RPMI7951 (cell line): ENCODE measurements around the gene THRB. TPM values are rescaled to one million over a fixed set of nuclear protein-coding genes. Genes with fewer than 3 reads are reported as not detected.
"Not testable (repeated sequence)": the region's sequence is repeated elsewhere in the genome, so short reads cannot be mapped to it uniquely, and the experiment has no call there.

Source experiments
- DNase-seq: peaks from one replicate; pipeline ENCODE4 v3.0.0-alpha.2; 2012; ENCODE audit warnings: low read depth
- total RNA-seq: library from RNA; depleted of rRNA; stranded (reverse); fragments of >200 nt; shearing (Covaris generic); gene quantifications from 2 replicates; pipeline ENCODE4 v1.2.3, GENCODE V29; 2014

THRB gene
- total RNA-seq, 1 experiment from 2014 or later: 0.24 TPM

DNA sequence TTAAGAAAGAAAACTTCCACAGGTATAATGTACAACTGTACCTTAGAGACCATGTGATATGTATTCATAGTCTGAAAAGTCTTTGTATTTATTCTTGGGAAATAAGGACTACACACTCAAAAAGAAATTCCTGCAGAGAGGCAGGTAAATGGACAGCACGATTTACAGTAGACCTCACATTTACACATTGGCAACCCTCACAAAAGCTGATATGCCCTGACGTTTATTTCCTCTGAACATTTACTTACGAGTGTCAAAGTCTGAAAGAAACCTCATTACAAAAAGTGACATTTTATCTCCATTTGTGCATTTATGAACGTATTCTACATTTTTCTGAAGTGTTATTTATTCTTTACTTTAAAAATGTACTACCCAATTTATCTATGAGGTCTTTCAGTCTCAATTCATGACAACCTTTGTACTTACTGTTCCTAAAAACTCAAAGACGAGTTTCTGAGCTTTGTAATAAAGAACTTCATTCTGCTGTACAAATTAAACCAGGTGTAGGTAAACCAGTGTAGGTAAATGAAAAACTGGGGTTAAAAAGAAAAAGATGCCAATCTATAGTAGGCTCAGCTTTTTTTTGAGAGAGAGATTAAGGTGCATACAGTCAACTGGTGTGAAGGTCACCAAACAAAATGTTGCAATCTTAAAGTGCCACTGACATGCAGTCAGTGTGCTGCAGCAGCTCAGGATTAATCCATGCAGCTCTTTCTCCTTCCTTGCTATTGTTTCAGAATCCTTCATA is 44.3 kb downstream of the THRB start:
- no peak for DNase-seq

DNA sequence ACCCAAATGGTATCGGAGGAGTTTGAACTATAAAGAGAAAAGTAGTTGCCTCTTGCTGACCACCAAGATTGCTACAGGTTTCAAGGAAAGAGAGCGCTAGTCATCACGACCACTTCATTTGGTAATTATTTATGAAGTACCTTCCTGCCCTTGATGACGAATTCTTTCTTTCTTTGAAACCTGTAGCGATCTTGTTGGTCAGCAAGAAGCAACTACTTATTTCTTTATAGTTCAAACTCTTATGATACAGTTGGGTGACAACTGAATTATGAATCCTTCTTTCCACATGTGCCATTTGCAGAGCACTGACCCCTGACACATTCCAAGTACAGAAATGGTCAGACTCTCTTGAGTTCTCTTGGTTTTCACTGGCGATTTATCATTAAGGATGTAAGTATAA is 46.8 kb downstream of the THRB start:
- no peak for DNase-seq

DNA sequence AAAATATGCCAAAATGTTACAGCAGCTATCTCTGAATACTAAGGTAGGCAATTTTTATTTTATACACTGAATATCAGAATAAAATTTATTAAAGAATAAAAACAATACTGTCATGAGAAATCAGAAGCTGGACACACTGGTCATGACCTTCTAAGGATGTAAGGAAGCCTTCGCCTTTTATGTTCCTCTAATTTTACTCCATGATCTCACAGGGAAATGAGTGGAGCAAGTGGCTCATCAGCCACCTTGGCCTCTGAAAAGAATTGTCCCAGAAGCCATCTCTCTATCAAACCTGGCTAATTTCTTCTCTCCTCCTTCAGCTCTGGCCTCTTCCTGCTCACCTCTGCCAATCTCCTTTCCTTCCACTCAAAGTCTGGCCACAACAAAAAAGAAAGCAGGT is 48.6 kb downstream of the THRB start:
- DNase-seq: no peak

DNA sequence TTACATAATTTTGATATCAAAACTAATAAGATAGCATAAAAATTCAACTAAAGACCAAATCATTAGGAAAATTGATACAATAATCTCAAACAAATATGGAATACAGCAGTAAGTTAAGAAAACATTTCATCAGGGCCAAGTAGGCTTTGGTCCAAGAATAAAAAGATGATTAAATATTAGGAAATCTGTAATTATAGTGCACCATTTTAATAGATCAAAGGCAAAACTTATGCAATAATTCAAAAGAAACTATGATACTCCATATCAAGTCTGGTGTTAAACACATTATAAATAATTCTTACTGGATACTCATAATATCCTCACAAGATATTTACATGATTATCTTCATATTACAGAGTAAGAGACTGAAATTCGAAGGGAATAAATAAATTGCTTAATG is 51.2 kb downstream of the THRB start:
- no peak for DNase-seq

DNA sequence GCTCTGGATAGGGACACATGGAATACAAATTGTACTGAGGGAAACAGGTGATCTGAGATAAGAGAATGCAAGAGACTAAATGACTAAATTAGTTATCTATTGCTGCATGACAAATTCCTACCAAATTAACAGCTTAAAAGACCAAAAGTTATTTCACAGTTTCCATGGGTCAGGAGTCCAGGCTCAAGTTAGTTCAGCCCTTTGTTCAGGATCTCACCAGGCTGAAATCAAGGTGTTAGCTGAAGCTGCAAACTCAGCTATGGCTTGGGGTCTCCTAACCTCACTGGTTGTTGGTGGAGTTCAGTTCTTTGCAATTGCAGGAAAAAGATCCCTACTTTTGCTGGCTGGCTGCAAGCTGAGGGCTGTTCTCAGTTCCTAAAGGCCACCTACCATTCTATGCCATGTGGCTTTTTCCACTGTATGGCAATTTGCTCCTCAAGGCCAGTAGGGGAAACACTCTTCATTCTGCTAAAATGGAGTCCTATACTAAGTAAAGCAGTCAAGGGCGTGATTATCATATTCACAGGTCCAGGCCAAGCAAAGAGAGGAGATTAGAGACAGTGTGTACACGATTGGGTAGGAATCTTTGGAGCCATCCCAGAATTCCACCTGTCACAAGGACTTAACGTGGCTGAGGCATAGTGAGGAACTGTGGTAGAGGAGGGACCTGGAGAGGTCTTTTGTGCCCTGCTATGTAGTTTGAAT is 53.7 kb downstream of the THRB start:
- no peak for DNase-seq

DNA sequence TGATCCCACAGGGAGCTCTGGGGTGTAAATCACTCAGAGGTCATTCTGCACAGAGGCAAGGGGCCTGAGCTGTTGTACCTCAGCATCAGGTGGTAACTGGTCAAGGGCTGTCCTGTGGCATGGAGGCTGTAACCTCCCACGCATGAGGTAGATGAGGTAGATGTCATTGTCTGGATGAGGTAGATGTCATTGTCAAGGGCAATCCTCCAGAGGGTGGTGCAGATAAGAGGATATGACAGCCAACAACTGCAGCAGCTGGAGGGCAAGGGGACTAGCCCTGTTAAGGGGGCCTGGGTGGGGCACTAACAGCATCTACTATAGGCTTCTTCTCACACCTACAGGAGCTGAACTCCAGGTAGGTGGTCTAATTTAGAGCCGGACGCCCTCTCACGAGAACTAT is 55.6 kb downstream of the THRB start:
- DNase-seq: no peak

DNA sequence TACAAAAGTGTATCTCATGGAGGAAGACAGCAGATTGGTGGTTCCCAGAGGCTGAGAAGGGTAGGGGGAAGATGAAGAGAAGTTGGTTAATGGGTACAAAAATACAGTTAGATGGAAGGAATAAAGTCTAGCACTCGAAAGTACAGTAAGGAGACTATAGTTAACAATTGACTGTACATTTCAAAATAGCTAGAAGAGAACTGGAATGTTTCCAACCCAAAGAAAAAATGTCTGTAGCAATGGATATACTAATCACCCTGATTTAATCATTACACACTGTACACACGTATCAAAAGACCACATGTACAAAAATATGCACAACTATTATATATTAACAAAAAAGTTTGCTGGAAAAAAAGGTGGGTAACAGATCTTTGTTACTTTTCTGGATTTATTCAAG is 57.3 kb downstream of the THRB start:
- DNase-seq: no peak

DNA sequence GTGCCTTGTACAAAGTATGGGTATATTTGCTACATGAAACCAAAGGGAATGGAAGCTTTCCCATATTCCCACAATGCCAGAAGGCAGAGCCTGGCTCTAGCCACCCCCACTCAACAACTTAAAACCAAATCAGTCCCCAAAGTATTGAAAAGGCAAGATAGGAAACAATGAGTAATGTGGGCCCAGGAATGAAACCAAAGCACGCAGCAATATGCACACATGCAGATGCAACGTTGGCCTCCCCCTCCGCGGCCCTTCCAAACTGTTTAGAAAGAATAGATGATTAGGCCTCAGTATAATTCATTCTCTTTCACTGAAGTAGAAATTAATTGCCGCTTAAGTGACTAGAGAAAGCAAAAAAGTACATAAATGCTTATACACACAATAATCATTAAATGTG is 59.1 kb downstream of the THRB start:
- peak; percentile 8 for DNase-seq

DNA sequence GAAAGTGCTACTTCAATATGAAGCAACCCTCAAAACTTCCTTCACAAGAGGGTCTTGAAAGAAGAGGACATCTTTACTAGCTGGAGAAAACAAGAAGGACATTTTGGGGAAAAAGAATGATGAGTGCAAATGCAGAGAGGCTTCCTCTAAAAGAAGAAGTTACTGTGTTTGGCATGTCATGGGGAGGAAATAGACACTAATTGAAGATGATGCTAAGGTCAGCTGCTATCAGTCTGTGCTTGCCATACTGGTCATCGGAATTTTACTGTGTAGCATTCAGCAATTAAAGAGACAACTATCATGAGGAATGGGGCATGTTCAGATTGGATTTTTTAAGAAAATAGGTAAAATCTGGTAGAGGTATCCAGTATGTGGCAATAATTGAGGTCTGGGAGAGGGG is 60.0 kb downstream of the THRB start:
- DNase-seq: no peak

DNA sequence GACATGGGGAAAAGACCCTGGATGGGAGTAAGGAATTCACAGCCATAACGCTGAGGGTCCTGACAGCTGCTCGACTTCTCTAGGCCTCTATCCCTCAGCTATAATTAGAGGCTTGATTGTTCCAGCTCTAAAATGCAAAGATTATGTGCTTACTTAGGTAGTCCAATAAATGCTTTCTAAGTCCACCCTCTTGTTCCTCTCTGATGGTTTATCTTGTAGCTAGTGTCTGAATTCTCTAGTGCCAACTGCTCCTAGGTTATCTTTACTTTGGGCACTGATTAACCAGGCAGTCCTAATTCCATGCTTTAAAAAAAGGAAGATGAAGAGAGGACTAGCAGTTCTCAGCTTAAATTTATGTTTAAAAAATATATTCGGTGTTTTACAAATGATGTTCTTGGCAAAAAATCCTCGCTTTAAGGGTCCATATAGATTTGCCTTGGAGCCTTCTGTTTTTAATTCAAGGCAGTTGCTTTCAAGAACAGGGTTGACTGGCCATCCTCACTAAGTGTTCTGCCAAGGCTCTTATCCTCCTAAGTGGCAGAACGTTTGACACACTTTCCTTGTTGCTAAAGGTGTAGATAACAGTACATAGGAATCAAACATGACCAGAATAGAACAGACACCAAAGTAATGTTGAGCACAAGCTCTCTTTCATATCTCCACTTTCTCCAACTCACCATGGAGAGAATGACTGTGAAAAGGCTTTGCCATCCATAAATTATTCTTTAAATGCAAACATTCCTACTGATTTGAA is 60.6 kb downstream of the THRB start:
- no peak for DNase-seq

DNA sequence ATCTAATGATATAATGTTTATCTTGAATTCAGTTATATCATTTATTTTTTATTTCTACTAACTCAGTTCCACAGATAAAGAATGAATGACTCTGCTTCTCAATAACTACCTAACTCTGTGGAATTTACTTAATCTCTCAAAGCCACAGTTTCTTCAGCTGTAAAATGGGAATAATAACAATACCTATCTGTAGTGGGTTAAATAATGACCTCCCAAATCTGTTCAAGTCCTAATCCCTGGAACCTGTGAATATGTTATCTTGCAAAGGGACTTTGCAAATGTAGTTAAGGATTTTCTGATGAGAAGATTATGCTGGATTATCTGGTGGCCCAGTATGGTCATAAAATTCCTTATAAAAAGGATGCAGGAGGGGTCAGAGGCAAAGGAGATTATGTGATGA is 61.7 kb downstream of the THRB start:
- no peak for DNase-seq

DNA sequence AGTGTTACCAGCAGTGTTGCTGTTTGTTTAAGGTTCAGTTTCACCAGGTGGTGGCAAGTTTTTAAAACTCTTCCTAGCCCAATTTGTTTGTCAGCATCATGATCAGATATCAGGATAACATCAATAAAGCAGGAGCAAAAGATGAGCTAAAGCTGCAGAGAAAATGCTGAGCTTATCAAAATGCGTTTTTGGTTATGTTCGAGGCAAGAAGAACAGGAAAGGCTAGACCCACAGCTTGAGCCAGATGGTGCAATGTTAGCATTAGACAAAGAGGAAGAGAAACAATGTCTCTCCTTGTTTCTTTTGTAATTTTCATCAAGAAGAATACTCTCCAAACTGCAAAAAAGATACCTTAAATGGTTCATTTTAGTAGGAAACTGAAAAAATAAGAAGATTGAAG is 66.2 kb downstream of the THRB start:
- DNase-seq: no peak

DNA sequence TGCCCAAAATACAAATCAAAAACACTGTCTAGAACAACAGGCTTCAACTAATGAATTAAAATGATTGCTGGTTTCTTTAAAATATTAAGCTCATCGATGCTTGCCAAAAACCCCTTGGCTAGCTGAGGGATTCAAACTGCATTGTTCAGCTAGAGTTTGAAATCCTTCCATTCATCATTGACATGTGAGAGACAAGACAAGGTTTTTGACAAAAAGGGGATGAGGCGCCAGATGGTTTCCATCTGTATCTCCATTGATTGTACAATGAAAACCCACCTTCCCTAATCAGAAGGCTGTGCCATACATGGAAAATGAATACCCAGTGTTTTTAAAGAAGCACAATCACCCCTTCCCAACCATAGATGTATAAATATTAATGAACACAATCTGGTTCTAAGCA is 67.8 kb downstream of the THRB start:
- no peak for DNase-seq

DNA sequence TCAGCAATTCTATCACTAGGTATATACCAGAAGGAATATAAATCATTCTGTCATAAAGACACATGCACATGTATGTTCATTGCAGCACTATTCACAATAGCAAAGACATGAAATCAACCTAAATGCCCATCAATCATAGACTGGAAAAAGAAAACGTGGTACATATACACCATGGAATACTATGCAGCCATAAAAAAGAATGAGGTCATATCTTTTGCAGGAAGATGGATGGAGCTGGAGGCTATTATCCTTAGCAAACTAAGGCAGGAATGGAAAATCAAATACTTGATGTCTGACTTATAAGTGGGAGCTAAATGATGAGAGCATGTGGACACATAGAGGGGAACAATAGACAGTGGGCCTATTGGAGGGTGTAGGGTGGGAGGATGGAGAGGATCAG is 73.8 kb downstream of the THRB start:
- DNase-seq: not testable (repeated sequence)

DNA sequence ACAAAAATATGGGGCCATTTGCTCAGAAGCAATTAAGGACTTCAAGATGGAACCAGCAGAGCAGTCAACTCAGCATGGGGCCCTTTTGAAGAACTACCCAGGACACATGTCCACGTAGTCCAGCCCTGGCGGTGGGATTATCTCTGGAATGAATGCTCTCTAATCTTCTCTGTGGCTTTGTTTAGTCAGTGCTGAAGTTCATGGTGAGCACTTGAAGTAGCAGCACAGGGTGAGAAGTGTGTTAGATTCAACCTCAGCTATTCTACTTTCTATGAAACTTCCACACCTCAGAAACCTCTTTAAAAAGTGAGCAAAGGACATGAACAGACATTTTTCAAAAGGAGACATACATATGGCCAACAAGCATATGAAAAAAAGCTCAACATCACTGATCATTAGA is 74.4 kb downstream of the THRB start:
- DNase-seq: no peak

DNA sequence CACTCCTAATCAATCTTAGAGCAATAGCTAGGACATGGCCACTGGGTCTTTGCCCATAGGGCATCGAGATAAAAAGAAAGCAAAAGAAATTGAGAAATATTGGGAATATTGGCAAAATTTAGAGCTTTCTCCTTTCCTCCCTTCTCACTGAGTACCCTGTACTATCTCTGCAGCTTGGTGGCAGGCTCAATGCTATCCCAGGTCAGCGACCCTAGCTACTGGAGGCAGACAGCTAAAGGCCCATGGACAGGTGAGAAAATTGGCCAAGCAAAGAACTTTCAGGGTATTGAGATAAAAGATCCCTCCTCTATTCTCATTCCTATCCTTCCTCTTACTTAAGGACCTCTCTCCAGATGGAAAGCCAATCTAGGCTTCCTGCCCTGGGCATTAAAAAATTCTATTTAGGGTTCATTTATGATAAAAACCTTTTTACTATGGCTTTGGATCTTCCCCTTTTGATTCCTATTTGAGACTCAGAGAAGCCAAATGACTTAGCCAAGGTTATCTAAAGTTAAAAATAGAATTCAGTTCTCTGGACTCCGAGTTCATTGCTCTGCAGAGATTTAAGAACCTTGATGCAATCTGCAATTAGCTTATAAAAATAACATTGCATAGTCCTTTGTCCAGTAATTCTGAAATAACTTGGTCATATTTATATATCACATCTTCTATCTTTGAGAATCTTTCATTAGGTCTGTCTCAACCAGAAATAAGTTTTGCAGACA is 75.4 kb downstream of the THRB start:
- no peak for DNase-seq

DNA sequence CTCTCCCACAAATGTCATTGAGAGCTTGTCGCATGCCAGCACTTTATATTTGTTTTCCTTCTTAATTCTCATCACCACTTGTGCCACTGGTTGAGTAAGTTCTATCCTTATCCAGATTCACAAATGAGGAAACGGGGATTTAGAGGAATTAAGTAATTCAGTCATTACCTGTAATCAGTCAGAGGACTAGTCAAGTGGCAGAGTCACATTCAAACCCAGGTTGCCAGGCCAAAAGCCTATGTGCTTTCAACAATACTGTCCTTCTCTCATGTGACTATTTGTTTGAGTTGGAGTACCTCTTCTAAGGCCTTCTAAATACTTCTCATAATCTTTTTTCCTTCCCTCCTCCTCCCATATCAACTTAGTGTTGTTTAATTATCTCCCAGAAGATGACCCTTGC is 76.9 kb downstream of the THRB start:
- no peak for DNase-seq

DNA sequence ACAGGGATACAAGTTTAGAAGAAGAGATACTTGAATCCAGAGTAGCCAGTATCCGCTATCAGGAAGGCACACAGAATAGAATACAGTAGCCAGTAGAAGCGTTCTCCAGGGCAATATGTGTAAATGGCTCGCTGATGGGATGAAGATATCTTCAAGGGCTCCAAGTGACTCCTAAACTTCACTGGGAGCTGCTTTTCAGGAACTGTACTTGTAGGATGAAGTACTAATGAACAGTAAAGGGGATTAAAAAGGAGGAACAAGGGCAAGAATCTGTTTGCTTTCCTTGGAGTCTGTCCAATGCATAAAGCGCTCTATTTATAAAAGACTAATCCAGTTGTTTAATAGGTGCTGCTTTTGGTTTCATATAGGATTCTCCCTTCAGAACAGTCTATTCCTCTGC is 78.4 kb downstream of the THRB start:
- DNase-seq: no peak

DNA sequence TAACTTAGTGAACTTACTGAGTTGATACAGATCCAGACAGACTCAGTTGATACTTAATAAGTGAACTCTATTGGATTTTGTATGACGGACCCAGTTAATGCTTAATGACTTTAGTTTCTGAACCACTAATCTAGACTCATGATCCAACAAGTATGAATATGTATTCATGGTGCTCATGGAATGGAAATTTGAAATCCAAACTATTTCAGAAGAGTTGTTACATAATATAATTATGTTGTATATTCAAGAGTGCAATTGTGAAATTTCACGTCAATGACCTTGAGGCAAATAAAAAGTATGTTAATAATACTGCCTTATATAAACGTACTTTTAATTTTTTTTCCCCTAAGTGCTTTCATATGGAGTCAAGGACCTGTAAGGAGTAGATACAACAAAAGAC is 78.8 kb downstream of the THRB start:
- DNase-seq: no peak

DNA sequence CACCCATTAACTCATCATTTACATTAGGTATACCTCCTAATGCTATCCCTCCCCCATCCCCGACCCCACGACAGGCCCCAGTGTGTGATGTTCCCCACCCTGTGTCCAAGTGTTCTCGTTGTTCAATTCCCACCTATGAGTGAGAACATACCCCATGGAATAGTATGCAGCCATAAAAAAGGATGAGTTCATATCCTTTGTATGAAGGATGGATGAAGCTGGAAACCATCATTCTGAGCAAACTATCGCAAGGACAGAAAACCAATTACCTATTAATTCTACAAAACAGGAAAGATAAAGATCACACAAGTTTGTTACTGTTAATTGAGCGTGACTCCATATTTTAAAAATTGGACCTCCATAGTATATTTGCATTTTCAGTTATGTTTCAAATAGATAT is 81.0 kb downstream of the THRB start:
- DNase-seq: not testable (repeated sequence)

DNA sequence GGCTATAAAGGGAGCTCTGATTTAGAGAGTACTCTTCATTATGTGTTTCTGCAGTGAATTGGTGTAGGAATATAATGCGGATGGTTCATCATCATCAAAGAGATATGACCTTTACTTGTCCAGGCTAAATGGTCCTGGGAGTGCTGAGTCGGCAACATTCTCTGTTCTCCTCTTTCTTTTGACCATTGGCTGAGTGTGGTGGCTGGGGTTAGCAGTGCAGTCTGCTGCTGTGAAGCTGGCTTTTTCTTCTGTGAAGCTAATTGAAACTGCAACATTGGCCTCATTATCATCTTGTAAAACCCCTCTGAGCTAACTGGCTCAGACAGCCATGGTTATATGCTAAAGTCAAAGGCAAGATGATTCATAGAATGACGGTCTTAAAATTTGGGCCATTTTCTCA is 83.8 kb downstream of the THRB start:
- no peak for DNase-seq

DNA sequence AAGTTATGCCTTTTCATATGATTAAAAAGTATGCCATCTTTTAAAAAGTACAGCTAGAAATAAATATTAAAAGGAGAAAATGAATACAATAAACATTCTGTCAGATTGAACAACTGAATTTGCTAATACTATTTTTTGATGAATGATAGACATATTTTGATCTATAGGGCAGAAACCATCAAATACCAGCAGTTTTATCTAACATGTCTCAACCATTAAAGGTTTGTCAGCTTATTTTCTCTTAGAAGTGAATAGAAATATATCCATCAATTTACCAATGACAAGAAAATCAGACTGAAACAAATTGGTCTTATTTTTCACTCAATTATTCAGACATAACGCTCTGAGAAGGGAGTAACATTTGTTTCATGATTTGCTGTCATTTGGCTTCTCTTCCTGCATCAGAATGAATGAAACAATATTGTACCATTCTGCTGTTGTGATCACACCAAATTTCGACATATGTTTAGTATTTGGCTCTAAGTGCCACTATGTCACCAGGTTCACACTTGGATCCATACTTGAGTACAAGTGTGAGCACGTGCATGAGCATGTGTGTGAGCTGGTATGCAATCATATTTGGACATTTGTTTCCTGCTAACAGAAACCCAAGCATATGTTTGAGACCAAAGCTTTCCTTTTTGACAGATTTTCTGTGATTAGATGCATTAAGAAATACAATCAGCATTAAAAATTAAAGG is 86.5 kb downstream of the THRB start:
- DNase-seq: no peak
